8988T (cell line): Measurements from ENCODE around the gene WNT10A.

ENCODE experiments used
- DNase-seq: peaks from one replicate; pipeline ENCODE4 v3.0.0; 2011

WNT10A gene

GRCh38 chr2:218878926-218879761 is 1.5 kb upstream of the WNT10A start:
- DNase-seq: no peak

GRCh38 chr2:218879776-218880101 is 913 bp upstream of the WNT10A start:
- no peak for DNase-seq

DNA sequence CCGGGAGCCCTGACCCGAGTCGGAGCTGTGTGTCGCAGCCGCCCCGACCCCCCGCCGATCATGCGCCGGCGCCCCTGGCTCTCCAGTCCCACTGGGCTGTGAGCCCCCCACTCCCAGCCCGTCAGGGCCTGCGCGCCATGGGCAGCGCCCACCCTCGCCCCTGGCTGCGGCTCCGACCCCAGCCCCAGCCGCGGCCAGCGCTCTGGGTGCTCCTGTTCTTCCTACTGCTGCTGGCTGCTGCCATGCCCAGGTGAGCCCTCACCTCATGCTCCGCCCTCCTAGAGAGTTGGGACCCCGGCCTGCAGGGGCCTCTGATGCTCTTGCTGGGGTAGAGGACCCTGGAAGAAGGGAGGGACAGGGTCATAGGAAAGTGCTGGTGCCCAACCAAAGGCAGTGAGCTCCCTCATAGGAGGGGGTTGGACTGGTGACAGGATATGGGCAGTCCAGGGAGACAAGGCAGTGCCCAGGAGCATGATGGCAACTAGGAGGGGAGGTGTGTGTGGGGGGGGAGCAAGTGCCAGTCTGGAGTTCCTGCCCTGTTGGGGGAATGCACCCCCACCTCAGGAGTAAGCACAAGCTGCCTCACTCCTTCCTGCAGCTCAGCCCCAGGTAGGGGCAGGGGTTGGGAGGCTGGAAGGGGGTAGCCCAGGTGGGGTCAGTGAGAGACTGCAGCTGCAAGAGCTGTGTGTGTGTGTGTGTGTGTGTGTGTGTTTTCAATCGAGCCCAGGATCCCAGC is 375 bp downstream of the WNT10A start:
- DNase-seq: peak; percentile 77

- no peak for DNase-seq
Measured at GRCh38 chr2:218881744-218882460, 1.2 kb downstream of the WNT10A start.

GRCh38 chr2:218882461-218882816 is 1.8 kb downstream of the WNT10A start:
- no peak for DNase-seq

- no peak for DNase-seq
Measured at GRCh38 chr2:218882866-218883366, 2.3 kb downstream of the WNT10A start.

DNA sequence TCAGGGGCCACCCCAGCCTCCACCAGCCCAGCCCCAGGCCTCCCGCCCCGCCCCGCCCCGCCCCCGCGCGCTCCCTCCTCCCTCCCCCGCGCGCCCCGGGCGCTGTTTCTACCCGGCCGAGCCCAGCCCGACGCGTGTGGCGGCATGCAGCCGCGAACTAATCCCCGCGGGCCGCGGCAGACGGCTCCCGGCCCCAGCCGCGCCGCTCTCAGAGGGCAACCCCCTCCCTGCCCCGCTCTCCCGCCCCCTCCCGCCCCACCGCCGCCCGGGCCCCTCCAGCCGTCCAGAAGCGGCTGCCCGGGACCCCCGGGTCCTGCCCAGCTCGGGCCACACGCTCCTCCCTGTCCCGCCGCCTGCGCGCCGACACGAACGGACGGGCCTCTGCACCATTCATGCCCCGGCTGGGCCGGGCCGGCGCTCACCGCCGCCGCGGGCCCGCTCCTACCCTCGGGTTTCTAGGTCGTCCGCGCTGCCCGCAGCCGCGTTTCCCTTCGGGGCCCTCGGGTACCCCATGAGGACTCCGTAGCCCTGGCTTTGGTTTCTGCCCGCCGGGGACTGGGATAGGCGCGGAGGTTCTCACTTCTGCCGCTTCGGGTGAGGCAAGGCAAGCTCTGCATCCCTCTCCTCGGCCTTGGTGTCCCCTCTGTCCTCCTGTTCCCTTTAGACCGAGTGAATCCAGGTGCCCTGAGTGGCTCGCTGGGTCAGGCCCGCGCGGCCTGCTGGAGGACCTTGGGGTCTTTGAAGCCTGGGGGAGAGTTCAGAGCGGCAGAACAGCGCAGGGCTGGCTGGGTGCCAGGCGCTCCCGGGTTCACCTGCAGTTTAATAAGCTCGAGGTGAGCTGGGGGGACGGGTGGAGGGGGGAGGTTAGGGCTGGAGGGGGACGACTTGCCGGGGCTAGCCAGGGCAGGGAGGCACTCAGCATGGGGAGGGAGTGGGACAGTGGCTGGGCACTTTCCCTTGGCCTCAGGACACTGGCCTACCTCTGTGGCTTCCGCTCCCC is 3.1 kb downstream of the WNT10A start:
- DNase-seq: no peak

- DNase-seq: no peak
Measured at GRCh38 chr2:218884519-218884918, 3.9 kb downstream of the WNT10A start.

DNA sequence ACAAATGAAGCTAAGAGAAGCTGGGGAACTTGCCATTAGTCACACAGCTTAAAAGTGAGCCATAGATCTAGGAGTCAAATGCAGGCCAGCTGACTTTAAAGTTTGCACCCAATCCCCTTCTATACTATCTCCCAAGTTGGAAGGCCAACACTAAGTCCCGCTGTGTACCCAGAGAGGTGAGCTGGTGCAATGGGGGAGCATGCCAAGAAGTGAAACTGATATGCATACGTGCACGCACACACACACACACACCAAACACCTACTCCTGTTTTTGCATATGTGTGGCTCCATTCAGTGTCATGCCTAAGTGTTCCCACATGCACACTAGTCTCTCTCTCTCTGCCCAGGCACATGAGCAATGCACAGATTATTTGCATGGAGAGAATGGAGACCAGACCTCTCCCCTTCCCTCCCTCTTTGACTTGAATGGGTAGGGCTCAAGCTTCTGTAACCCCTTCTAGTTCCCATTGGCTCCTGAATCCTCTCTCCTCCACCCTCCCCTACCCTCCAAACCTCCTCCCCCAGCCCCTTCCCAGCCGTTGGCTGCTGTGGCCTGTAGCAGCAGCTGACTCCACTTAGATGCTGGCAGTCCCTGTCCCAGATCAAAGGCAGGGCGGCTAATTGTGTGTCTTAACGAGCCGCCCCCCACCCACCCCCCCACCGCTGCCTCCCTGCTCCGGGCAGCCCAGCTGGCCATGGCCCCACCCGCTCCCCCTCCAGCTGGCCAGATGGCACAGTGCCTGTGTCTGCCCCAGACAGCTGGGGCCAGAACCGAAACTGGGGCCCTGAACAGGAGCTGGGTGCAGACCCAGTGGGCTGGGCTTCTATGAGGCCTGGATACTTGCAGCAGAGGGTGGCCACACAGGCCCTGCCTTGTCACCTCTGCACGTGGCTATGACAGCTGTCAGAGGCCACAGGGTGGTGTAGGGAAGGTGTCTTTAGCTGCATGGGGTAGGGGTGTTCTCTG is 5.6 kb downstream of the WNT10A start:
- no peak for DNase-seq

- no peak for DNase-seq
Measured at GRCh38 chr2:218887079-218887478, 6.4 kb downstream of the WNT10A start.

GRCh38 chr2:218888341-218888740 is 7.7 kb downstream of the WNT10A start:
- peak; percentile 18 for DNase-seq

GRCh38 chr2:218889937-218890336 is 9.3 kb downstream of the WNT10A start:
- DNase-seq: peak; percentile 18

DNA sequence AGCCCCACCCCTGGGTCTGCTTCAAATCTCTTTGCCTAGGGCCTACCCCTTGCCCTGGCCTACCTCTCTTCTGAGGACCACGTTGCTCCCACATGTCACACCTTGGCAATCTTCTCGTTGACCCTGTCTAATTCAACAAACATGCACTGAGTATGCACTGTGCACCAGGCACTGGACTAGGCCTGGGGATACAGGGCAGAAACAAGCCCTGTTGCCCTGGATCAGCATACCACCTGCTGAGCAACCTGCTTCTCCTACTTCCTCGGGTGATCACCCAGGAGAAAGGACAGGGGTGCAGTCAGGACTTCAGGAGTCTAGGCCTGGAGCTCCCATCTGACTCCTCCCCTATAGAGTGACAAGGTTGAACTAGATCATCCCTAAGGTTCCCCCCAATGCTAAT is 9.7 kb downstream of the WNT10A start:
- DNase-seq: no peak

GRCh38 chr2:218891275-218892135 is 10.9 kb downstream of the WNT10A start:
- no peak for DNase-seq

DNA sequence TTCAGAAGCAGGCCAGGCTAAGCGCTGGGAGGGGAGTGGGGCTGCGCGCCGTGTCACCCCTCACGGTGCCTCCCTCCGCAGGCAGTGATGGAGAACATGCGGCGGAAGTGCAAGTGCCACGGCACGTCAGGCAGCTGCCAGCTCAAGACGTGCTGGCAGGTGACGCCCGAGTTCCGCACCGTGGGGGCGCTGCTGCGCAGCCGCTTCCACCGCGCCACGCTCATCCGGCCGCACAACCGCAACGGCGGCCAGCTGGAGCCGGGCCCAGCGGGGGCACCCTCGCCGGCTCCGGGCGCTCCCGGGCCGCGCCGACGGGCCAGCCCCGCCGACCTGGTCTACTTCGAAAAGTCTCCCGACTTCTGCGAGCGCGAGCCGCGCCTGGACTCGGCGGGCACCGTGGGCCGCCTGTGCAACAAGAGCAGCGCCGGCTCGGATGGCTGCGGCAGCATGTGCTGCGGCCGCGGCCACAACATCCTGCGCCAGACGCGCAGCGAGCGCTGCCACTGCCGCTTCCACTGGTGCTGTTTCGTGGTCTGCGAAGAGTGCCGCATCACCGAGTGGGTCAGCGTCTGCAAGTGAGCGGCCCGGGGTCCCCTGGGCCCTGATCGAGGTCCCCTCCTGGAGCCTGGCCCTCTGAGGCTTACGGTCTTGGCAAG is 12.2 kb downstream of the WNT10A start:
- peak; percentile 91 for DNase-seq

GRCh38 chr2:218893349-218894150 is 12.9 kb downstream of the WNT10A start:
- DNase-seq: no peak

DNA sequence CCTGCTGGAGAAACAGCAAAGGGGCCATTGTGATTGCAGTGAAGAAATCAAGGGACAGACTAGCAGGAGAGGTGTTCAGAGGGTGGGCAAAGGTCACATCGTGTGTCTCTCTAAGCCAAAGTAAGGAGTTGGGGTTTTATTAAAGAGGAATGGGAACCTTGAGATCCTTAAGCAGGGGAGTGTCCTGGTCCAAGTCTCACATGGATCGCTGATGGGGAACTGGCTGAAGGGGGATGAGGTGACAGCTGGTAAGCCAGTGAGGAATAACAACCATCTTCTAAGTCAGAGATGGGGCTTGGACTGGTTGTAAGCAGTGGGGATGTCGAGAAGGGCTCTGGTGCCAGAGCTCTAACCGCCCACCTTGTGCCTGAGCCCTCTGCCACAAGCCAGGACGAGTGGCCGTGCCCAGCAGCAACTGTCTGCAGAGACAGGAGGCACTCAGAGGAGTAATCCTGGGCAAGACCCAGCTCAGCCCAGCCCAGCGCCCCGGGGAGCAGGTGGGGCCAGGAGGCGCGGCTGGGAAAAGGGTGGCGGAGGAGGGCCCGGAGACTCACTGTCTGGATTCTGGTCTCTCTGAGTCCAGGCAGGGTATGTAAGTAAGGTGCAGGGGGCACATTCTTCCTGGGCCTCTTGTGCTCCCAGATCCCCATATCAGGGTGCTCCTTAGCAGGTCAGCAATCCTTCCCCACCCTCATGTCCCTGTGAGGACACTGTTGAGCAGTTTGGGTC is 13.7 kb downstream of the WNT10A start:
- DNase-seq: peak; percentile 19

- no peak for DNase-seq
Measured at GRCh38 chr2:218894880-218895157, 14.2 kb downstream of the WNT10A start.
